HCT116 (cell line): Measurements from ENCODE around the gene TUBA1C. TPM values are rescaled to one million over a fixed set of nuclear protein-coding genes. Genes with fewer than 3 reads are reported as not detected.
A peak's percentile ranks its signal among the peaks of the same experiment; 100 is the strongest.

ENCODE experiments used
- ATAC-seq: fragments of 200-7000 bp; cut with Tn5 transposase; 2 replicates; pipeline ENCODE4 v1.9.1; 2020; ENCODE audit warnings: mild to moderate bottlenecking, moderate library complexity
- BruUV-seq: library from RNA; stranded (reverse); fragments of 400-500 nt; replicated peaks from 2 replicates; lab custom pipeline; 2021; lab: Mats Ljungman, UMichigan
- CTCF ChIA-PET: fragments of 300-600 bp; sonication (Branson Sonifier 250); formaldehyde crosslinking; loops from one replicate; lab custom pipeline; 2021; ENCODE audit warnings: antibody characterized with exemption; lab: Charles Lee
- POLR2A ChIA-PET: fragments of 300-600, 350-600 bp; sonication (Branson Sonifier 250); formaldehyde crosslinking; loops from one replicate; lab custom pipeline; 2021; ENCODE audit warnings: antibody characterized with exemption; lab: Charles Lee
- RAD21 ChIA-PET, 2 experiments: fragments of 300-600 bp; sonication (Branson Sonifier 250); formaldehyde crosslinking; loops; one replicate each; lab custom pipeline; 2023; ENCODE audit warnings: low total read pairs in 2 of 2; ENCODE audit not compliant: uncharacterized antibody in 2 of 2, unreplicated experiment in 2 of 2, low non-redundant PET in 1 of 2; lab: Charles Lee
- DNase-seq: peaks from one replicate; pipeline ENCODE4 v3.0.0-alpha.2; 2010; ENCODE audit warnings: low read depth, low spot score
- H2AFZ ChIP-seq: fragments of 200-600 bp; shearing (Covaris generic), sonication (generic); 2 replicates; pipeline ENCODE4 v1.6.1; 2017; ENCODE audit warnings: low read depth, mixed run types, mixed read lengths, antibody characterized with exemption, low read length; ENCODE audit not compliant: poor library complexity, severe bottlenecking
- H3K27ac ChIP-seq: 2 replicates; pipeline ENCODE4 v1.5.1; 2012; ENCODE audit warnings: low read depth, low read length
- H3K27me3 ChIP-seq: fragments of 200-600 bp; sonication (generic); 2 replicates; pipeline ENCODE4 v1.6.1; 2016; ENCODE audit warnings: mixed run types, low read length, mixed read lengths; ENCODE audit not compliant: insufficient read depth
- H3K36me3 ChIP-seq, 2 experiments: fragments of 200-500 bp in 1 of 2; fragments of 200-600 bp in 1 of 2; sonication (Bioruptor generic) in 1 of 2; sonication (generic) in 1 of 2; 2 replicates each; pipeline versions ENCODE4 v1.5.1 to v1.6.1; 2014 to 2016; ENCODE audit warnings: low read length in 2 of 2, inconsistent platforms in 1 of 2, mixed read lengths in 1 of 2, mixed run types in 1 of 2; ENCODE audit not compliant: insufficient read depth in 2 of 2, control insufficient read depth in 1 of 2
- H3K4me1 ChIP-seq, 2 experiments: fragments of 200-600 bp in 1 of 2; sonication (generic) in 1 of 2; 2 replicates each; pipeline versions ENCODE4 v1.5.1 to v1.6.1; 2012 to 2017; ENCODE audit warnings: low read length in 2 of 2, inconsistent platforms in 1 of 2, mild to moderate bottlenecking in 1 of 2, mixed read lengths in 1 of 2, mixed run types in 1 of 2, moderate library complexity in 1 of 2; ENCODE audit not compliant: insufficient read depth in 2 of 2, control insufficient read depth in 1 of 2
- H3K4me2 ChIP-seq: fragments of 200-600 bp; sonication (generic); 2 replicates; pipeline ENCODE4 v1.6.1; 2017; ENCODE audit warnings: mixed run types, low read length, mixed read lengths
- H3K4me3 ChIP-seq, 2 experiments: fragments of 200-600 bp in 1 of 2; sonication (generic) in 1 of 2; replicated peaks in 1 of 2; 2 replicates each; pipeline ENCODE4 v1.5.1; 2011 to 2016; ENCODE audit warnings: low read length in 2 of 2, control low read depth in 1 of 2, low read depth in 1 of 2, mild to moderate bottlenecking in 1 of 2, mixed read lengths in 1 of 2, mixed run types in 1 of 2
- H3K79me2 ChIP-seq: fragments of 200-600 bp; sonication (generic); 2 replicates; pipeline ENCODE4 v1.6.1; 2017; ENCODE audit warnings: mild to moderate bottlenecking, mixed run types, low read length, moderate library complexity, mixed read lengths; ENCODE audit not compliant: insufficient read depth
- H3K9ac ChIP-seq: fragments of 200-600 bp; sonication (generic); 2 replicates; pipeline ENCODE4 v1.6.1; 2016; ENCODE audit warnings: low read length, mixed read lengths
- H3K9me2 ChIP-seq: fragments of 200-600 bp; sonication (generic), shearing (Covaris generic); 2 replicates; pipeline ENCODE4 v1.6.1; 2017; ENCODE audit warnings: mixed run types, mild to moderate bottlenecking, moderate library complexity; ENCODE audit not compliant: insufficient read depth
- H3K9me3 ChIP-seq, 2 experiments: fragments of 200-500 bp in 1 of 2; fragments of 200-600 bp in 1 of 2; sonication (Bioruptor generic) in 1 of 2; sonication (generic) in 1 of 2; 2 replicates each; pipeline ENCODE4 v1.6.1; 2014 to 2017; ENCODE audit warnings: low read length in 2 of 2, mixed read lengths in 2 of 2, inconsistent platforms in 1 of 2, low read depth in 1 of 2, mild to moderate bottlenecking in 1 of 2, mixed run types in 1 of 2, moderate library complexity in 1 of 2; ENCODE audit not compliant: control insufficient read depth in 1 of 2, insufficient read depth in 1 of 2
- H4K20me1 ChIP-seq: fragments of 200-600 bp; sonication (generic), shearing (Covaris generic); 2 replicates; pipeline ENCODE4 v1.6.1; 2017; ENCODE audit warnings: mixed run types, mild to moderate bottlenecking, moderate library complexity; ENCODE audit not compliant: insufficient read depth
- CBX3 ChIP-seq: IDR thresholded peaks from 2 replicates; pipeline ENCODE4 v1.6.1; 2012; ENCODE audit warnings: low read depth
- CTCF ChIP-seq, 3 experiments: fragments of 200-600 bp in 1 of 3; sonication (generic) in 1 of 3; IDR thresholded peaks in 2 of 3; conservative IDR thresholded peaks in 1 of 3; 2 replicates each; pipeline ENCODE4 v1.5.1; 2012 to 2017; ENCODE audit warnings: low read depth in 2 of 3, low read length in 2 of 3, antibody characterized with exemption in 1 of 3, borderline replicate concordance in 1 of 3, control low read depth in 1 of 3, mild to moderate bottlenecking in 1 of 3, mixed read lengths in 1 of 3, mixed run types in 1 of 3, moderate library complexity in 1 of 3; ENCODE audit not compliant: insufficient read depth in 1 of 3
- EZH2 ChIP-seq: fragments of 200-600 bp; sonication (generic); IDR thresholded peaks from 2 replicates; pipeline ENCODE4 v1.6.1; 2017; ENCODE audit warnings: antibody characterized with exemption, mixed run types
- FOSL1 ChIP-seq: IDR thresholded peaks from 2 replicates; pipeline ENCODE4 v1.6.1; 2012; ENCODE audit warnings: low read depth
- POLR2A ChIP-seq: IDR thresholded peaks from 2 replicates; pipeline ENCODE4 v1.7.0; 2011; ENCODE audit warnings: borderline replicate concordance; ENCODE audit not compliant: insufficient read depth, insufficient read length; ENCODE audit errors: extremely low read depth
- POLR2AphosphoS5 ChIP-seq: IDR thresholded peaks from 2 replicates; pipeline ENCODE4 v1.6.1; 2011; ENCODE audit warnings: mild to moderate bottlenecking, low read depth, low read length, moderate library complexity
- RAD21 ChIP-seq: IDR thresholded peaks from 2 replicates; pipeline ENCODE4 v1.6.1; 2012; ENCODE audit warnings: low read depth, mild to moderate bottlenecking
- SIN3A ChIP-seq: IDR thresholded peaks from 2 replicates; pipeline ENCODE4 v1.6.1; 2012; ENCODE audit warnings: low read depth
- SP1 ChIP-seq: IDR thresholded peaks from 2 replicates; pipeline ENCODE4 v1.6.1; 2012; ENCODE audit warnings: low read depth
- YY1 ChIP-seq: IDR thresholded peaks from 2 replicates; pipeline ENCODE4 v1.6.1; 2011; ENCODE audit warnings: low read length, low read depth, moderate library complexity, mild to moderate bottlenecking; ENCODE audit not compliant: insufficient replicate concordance; ENCODE audit errors: extremely low read depth
- ZBTB33 ChIP-seq: IDR thresholded peaks from 2 replicates; pipeline ENCODE4 v1.6.1; 2011; ENCODE audit warnings: mild to moderate bottlenecking, low read length, moderate library complexity; ENCODE audit not compliant: insufficient replicate concordance; ENCODE audit errors: extremely low read depth
- intact Hi-C: fragments of 100-400 bp; cut with micrococcal nuclease; formaldehyde crosslinking; loops from 2 replicates; pipeline ENCODE4 v1.10.0; 2022
- total RNA-seq: library from RNA; stranded (reverse); gene quantifications from one replicate; pipeline ENCODE4 v1.2.1, GENCODE V29; 2021; ENCODE audit not compliant: unreplicated experiment

The TUBA1C gene
- total RNA-seq, 1 experiment from 2014 or later: 571 TPM

- no peak for DNase-seq
- Histone ChIP-seq H3K9ac (no peak overlapping the region), H3K9me2 (no peaks in the 10 kb centered on the region), H2AFZ (no peak overlapping the region), H3K9me3 (no peaks in the 10 kb centered on the region), H3K4me3 (no peak overlapping the region), H3K36me3 (no peaks in the 10 kb centered on the region), H3K4me2 (no peak overlapping the region)
- CTCF ChIA-PET: interaction anchor here (0.5 to 4.5 kb wide), 5 partner anchors 10 to 65 kb away, joined by 3 to 23 read pairs (median 3); no protein-coding TSS in a partner anchor
- RAD21 ChIA-PET: no interaction called here
- BruUV-seq: no TSS peak
- no peak for ATAC-seq
- 0 out of 2 replicates have a peak, but pooled peaks have one; percentile 13 for TF ChIP-seq POLR2AphosphoS5
- TF ChIP-seq CBX3: no peak
- TF ChIP-seq, all 23 proteins: peak for 1
- intact Hi-C loops: no loop called here
- Histone ChIP-seq H3K27ac (no peak overlapping the region; the same call in 1 of the 2 replicates), H3K79me2 (no peaks in the 10 kb centered on the region), H3K4me1 (peaks cover 10 to 29% of the 10 kb centered on the region in 2 experiments; a peak in 3 of 4 replicates), H4K20me1 (no peaks in the 10 kb centered on the region), H3K27me3 (no peaks in the 10 kb centered on the region)
- POLR2A ChIA-PET: interaction anchor here (0.6 kb wide), 1 partner anchor 27 kb away, joined by 4 read pairs; no protein-coding TSS in a partner anchor
Observed at GRCh38 chr12:49293056-49293956, 28.4 kb downstream of the TUBA1C start.

DNA sequence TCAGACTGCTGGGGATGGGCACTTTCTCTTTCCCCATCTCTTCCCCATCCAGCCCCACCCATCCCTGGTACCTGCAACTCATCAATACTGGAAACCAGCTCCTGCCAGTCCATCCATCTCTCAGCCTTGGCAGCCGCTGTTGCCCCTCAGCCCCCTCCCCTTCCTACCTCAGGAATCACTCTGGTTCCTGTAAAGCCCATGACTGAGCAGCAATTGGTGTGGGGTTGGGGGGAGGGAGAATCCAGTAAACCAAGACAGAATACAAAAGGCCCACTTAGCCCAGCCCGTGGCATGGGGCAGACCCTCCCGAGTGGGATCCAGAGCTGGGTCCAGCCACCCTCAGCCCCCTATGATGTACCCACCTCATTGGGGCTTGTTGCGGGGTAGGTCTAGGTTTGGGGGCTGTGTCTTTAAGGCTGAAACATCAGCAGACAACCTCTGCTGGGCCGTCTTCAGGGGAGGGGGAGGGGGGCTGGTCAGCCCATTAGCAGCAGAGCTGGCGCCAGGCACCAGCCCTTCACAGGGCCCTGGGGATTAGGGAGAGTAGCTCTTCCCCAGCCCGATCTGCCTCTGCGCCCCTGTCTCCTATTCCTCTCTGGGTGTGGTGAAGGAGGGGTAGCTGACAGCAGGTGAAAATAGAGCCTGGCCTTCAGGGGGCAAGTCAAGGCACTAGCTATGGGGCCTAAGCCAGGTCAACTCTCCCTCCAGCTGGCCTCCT lies 29.4 kb downstream of the TUBA1C start:
- TSS peak; percentile 8 for BruUV-seq
- Histone ChIP-seq H3K36me3 (no peaks in the 10 kb centered on the region), H3K4me2 (no peak overlapping the region), H3K9ac (no peak overlapping the region), H3K27ac (no peak overlapping the region), H3K9me3 (no peaks in the 10 kb centered on the region), H3K4me1 (peaks cover 10 to 35% of the 10 kb centered on the region in 2 experiments; a peak in 3 of 4 replicates), H3K79me2 (no peaks in the 10 kb centered on the region), H3K4me3 (no peak overlapping the region), H2AFZ (no peak overlapping the region), H4K20me1 (no peaks in the 10 kb centered on the region), H3K9me2 (no peaks in the 10 kb centered on the region), H3K27me3 (no peaks in the 10 kb centered on the region)
- ATAC-seq (no peak), DNase-seq (no peak)
- RAD21 ChIA-PET: no interaction called here
- POLR2A ChIA-PET: interaction anchor here (0.6 to 1.6 kb wide), 2 partner anchors 26 to 37 kb away, joined by 3 to 4 read pairs; no protein-coding TSS in a partner anchor
- intact Hi-C loops: no loop called here
- CTCF ChIA-PET: interaction anchor here (0.9 to 4.5 kb wide), 4 partner anchors 9 to 64 kb away, joined by 3 to 23 read pairs (median 5); no protein-coding TSS in a partner anchor
- TF ChIP-seq RAD21: no peak
- TF ChIP-seq EZH2: no peak
- TF ChIP-seq ZBTB33: no peak
- no peak for TF ChIP-seq CTCF (IDR thresholded peaks at IDR 0.05 in 2 of 3, conservative IDR thresholded peaks at IDR 0.05 in 1 of 3; ENCODE audit: borderline replicate concordance in 1 of 3, insufficient read depth in 1 of 3, low read depth in 2 of 3, low read length in 2 of 3)
- TF ChIP-seq POLR2A: no peak
- TF ChIP-seq SP1: no peak
- TF ChIP-seq POLR2AphosphoS5: no peak
- no peak for TF ChIP-seq YY1
- TF ChIP-seq SIN3A: no peak
- no peak for TF ChIP-seq FOSL1
